Dermis blood vessel endothelial cell (primary cell): Measurements from ENCODE around the gene MOGAT1. TPM values are rescaled to one million over a fixed set of nuclear protein-coding genes. Genes with fewer than 3 reads are reported as not detected.
A peak's percentile ranks its signal among the peaks of the same experiment; 100 is the strongest.
"Not testable (repeated sequence)": the region's sequence is repeated elsewhere in the genome, so short reads cannot be mapped to it uniquely, and the experiment has no call there.

Experiments
- DNase-seq: peaks from one replicate; pipeline ENCODE4 v3.0.0; 2010
- total RNA-seq: library from RNA; depleted of rRNA; stranded (reverse); fragments of >200 nt; gene quantifications from 2 replicates; pipeline ENCODE4 v1.2.3, GENCODE V29; 2014

Gene MOGAT1
- total RNA-seq, 1 donor from 2014 or later: not detected

DNA sequence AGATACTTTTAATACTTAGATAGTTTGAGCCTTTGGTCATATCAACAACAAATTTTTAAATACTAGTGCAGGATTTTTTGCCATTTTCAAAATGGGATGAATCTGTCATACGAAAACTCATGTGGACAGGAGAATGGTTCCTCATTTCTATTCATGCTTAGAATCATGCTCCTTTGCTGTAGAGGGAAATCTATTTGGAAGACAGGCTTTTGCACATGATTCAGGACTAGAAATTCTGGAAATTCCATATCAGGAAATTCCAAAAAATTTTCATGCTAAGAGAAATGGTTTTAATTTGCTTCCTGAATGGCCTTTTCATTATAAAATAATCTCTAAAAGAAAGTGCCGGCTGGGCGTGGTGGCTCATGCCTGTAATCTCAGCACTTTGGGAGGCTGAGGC lies 39.3 kb downstream of the MOGAT1 start:
- no peak for DNase-seq

GRCh38 chr2:222711315-222711940 lies 40.0 kb downstream of the MOGAT1 start:
- DNase-seq: no peak

DNA sequence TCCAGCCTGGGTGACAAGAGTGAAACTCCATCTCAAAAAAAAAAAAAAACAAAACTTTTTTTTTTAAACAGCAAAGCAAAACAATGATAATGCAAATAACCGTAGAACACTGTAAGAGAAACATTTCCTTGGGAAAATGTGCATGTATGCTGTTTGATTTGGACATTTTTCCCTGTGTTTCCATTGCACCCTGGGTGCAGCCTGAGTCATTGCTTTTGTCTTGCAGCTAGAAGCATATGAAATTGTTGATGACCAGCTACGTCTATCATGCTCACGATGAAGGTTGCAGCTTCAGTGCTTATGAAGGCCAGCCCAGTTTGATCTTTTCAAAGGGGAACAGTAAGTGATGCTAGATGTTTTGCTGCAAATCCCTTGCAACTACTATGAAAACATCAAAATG lies 41.5 kb downstream of the MOGAT1 start:
- DNase-seq: no peak

DNA sequence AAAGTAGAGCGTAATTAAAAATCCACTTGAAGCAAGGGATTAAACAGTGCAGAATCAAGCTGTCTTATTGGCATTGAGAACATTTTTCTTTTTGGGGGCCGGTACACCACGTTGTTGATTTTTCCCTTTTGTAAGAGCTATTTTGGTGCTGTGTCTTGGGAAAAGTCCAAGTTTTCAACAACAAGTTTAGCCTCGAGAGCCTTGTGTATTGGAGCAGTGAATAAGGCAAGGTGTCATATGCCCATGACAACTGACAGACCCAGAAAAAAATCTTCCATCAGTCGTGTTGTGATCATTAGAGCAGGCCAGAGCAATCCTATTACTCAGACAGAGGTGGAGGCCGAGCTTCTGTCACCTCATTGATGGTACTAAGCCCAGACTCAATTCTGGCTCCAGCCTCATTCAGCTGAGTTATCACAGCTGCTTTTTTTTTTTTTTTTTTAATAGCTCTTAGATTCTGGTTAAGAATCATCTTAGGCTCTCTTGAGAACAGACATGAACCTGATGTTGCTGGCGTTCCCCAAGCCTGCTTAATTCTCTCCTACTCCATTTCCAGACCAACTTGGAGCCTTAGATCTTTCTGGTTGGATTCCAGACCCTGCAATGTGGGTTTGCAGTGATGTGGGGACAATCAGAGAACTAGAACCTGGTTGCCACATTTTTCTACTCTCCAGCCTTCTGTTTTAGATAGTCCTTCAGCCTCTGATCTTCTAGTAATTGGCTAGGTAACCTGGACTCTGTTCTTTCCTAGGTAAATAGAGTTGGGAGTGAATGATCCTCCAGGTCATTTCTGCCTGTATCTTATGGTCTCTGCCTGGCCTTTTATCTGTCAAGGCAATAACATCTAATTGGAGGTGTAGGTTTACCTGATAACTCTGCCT lies 43.1 kb downstream of the MOGAT1 start:
- DNase-seq: no peak

- no peak for DNase-seq
Observed at GRCh38 chr2:222715742-222716141, 44.3 kb downstream of the MOGAT1 start.

DNA sequence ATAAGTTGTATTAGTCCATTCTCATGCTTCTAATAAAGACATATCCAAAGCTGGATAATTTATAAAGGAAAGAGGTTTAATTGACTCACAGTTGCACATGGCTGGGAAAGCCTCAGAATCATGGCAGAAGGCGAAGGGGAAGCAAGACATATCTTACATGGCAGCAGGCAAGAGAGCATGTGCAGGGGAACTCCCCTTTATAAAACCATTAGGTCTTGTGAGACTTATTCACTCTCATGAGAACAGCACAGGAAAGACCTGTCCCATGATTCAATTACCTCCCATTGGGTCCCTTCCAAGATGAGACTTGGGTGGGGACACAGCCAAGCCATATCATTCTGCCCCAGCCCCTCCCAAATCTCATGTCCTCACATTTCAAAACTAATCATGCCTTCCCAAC lies 48.3 kb downstream of the MOGAT1 start:
- DNase-seq: not testable (repeated sequence)

GRCh38 chr2:222721597-222721996 lies 50.1 kb downstream of the MOGAT1 start:
- DNase-seq: not testable (repeated sequence)

- no peak for DNase-seq
Observed at GRCh38 chr2:222722327-222722946, 51.0 kb downstream of the MOGAT1 start.

DNA sequence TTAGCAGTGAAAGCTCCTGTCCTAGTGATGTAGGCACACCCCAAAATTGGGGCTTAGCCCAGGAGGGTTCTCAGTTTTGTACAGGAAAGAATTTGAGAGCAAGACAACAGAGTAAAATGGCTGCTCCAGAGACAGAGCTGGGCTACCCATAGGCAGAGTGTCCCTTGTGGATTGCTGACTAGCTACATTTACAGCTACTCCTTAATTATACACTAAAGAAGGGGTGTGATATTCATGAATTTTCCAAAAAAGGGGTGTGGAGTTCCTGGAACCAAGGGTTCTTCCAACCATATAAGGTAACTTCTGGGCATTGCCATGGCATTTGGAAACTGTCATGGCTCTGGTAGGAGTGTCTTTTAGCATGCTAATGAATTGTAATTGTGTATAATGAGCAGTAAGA lies 52.8 kb downstream of the MOGAT1 start:
- no peak for DNase-seq

- no peak for DNase-seq
Observed at GRCh38 chr2:222728621-222729020, 57.2 kb downstream of the MOGAT1 start.

- no peak for DNase-seq
Observed at GRCh38 chr2:222730366-222730999, 59.0 kb downstream of the MOGAT1 start.

GRCh38 chr2:222731201-222731621 lies 59.8 kb downstream of the MOGAT1 start:
- DNase-seq: peak; percentile 4

DNA sequence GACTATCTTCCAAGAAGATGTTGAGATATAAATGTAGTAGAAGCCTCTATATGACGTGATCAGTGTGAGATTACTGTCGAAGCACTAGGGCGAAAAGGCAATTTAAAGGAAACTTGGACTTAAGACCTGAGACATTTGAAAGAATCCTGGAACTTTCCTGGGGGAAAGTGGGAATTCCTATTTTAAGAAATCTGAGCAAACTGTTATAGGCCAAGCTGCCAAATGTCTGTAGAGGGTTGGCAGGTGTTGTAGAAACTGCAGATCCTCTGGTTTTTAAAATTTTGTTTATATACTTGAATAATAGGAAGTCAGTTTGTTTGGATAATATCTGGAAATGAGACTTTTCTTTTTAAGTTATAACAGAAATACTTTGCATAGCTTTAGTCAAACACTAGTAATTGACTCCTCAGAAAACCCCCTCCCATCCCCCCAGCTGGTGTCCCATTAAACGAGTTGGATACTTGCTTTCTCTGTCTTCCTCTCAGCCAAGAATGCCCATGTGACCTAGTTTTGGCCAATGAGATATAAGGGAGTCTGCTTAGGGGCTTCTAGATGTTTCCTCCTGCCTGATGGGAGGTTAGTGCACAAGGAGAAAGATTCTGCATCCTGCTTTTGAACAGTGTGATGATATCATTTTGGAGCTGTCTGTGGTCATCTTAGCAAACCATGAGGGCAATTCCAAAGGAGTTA lies 61.2 kb downstream of the MOGAT1 start:
- DNase-seq: peak; percentile 10

GRCh38 chr2:222733470-222733845 lies 62.0 kb downstream of the MOGAT1 start:
- no peak for DNase-seq

DNA sequence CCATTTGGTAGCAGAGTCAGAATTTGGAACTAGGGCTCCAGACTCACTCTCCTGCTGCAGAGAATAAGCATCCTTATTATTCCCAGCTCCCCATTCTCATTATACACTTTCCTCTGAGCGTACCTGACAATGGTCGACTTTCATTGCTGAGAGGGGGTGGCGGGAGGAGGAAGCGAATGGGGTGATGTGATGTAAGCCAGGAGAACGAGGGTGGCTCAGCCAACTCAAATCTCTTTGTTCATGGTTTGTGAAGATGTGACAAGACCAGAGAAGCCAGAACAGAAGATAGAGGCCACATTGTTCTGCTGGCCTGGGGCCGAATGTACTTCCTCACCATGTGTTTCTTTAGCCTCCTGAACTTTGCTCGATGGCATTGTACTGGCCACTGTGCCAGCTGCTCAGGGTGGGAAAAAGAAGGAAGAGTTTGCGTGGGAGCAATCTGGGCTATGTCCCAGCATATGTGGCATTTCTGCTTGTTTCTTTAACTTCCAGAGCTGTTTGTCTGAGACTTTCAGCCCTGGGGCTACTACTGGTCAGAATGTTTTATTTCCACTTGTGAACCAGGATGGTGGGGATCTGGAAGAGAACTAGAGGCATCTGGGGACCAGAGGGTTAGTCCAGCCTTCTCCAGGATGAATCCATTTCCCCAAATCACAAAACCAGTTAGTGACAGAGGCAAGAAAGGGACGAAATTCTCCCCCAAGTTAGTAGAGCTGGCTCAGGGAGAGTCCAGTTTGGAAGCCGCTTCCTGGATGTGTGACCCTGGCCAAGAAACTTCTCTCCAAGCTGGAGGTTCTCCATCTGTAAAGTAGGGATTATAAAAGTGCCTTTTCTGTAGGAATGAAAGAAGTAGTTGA lies 62.6 kb downstream of the MOGAT1 start:
- DNase-seq: peak; percentile 12

- no peak for DNase-seq
Observed at GRCh38 chr2:222734703-222735014, 63.2 kb downstream of the MOGAT1 start.

DNA sequence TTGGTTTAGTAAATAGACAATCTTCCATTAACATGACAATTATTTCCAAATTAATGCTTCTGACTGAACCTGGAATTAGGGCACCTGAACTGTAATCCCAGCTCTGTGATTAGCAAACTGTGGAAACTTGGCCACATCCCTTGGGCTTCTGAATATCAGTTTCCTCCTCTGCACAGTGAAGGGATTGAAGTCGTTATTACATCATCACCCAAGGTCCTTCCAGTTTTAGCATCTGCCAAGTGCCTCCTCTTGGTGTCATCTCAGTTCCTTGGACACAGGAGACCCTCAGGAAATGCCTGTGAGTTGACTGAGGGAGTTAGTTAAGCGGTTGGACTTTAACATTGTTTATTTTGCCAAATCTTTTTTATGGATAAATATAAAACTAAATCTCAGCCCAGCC lies 64.8 kb downstream of the MOGAT1 start:
- DNase-seq: peak; percentile 15

DNA sequence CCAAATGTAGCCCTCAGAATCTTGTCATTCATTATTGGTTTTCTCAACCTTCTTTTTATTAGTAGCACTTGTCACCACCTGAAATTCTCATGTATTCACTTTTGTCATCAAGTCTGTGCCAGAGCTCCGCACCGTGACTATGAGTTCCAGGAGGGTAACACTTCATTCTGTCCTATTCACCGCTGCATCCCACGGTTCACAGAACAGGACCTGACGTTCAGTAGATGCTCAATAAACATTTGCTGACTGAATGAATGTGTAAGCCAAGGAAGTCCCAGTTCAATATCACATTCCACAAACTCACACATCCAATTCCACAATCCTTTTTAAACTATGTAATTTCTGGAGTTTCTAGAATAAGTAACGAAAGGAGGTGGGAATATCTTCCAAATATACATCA lies 65.5 kb downstream of the MOGAT1 start:
- no peak for DNase-seq

- DNase-seq: no peak
Observed at GRCh38 chr2:222738312-222738711, 66.9 kb downstream of the MOGAT1 start.

DNA sequence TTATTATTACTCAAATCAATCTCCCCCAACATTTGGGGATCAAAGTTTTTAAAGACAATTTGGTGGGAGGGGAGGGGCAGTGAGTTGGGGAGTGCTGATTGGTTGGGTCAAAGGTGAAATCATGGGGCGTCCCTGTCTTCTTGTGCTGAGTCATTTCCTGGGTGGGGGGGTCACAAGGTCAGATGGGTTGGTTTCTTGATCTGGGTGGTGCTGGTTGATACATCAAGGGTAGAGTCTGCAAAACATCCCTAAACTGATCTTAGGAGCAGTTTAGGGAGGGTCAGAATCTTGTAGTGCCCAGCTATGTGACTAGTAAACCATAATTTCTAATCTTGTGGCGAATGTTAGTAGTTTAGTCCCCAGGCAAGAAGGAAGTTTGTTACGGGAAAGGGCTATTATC lies 67.4 kb downstream of the MOGAT1 start:
- DNase-seq: no peak

DNA sequence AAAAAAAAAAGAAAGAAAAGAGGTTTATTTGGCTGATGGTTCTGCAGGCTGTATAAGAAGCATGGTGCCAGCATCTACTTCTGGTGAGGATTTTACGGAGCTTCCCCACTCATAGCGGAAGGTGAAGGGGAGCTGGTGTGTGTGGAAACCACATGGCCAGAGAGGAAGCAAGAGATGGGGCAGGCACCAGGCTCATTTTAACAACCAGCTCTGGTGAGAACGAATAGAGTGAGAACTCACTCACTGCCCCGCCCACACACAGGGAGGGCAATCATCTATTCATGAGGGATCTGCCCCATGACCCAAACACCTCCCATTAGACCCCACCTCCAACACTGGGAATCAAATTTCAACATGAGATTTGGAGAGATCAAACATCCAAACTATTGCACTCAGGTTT lies 68.5 kb downstream of the MOGAT1 start:
- DNase-seq: no peak
